NT2/D1 (cell line): ENCODE results near the gene SRPK2.
"Not testable (repeated sequence)": the region's sequence is repeated elsewhere in the genome, so short reads cannot be mapped to it uniquely, and the experiment has no call there.

Experiments
- DNase-seq: peaks from one replicate; pipeline ENCODE4 v3.0.0-alpha.2; 2011; ENCODE audit warnings: low read depth, low spot score
- H3K27me3 ChIP-seq: 2 replicates; pipeline ENCODE4 v1.6.0; 2011; ENCODE audit warnings: mild to moderate bottlenecking; ENCODE audit not compliant: insufficient read length, insufficient read depth
- H3K36me3 ChIP-seq: 2 replicates; pipeline ENCODE4 v1.6.1; 2011; ENCODE audit warnings: mild to moderate bottlenecking, low read length, mixed read lengths; ENCODE audit not compliant: insufficient read depth, insufficient read length
- H3K4me1 ChIP-seq: 2 replicates; pipeline ENCODE4 v1.5.1; 2011; ENCODE audit not compliant: insufficient read depth, insufficient read length
- H3K4me3 ChIP-seq: 2 replicates; pipeline ENCODE4 v1.5.1; 2011; ENCODE audit warnings: low read depth; ENCODE audit not compliant: insufficient read length
- H3K9ac ChIP-seq: 2 replicates; pipeline ENCODE4 v1.6.0; 2011; ENCODE audit warnings: low read depth; ENCODE audit not compliant: insufficient read length
- H3K9me3 ChIP-seq: 2 replicates; pipeline ENCODE4 v1.5.1; 2011; ENCODE audit warnings: mild to moderate bottlenecking, low read length; ENCODE audit not compliant: insufficient read depth
- SUZ12 ChIP-seq: IDR thresholded peaks from 2 replicates; pipeline ENCODE4 v1.6.1; 2011; ENCODE audit not compliant: insufficient read length, insufficient read depth; ENCODE audit errors: extremely low read depth
- YY1 ChIP-seq: IDR thresholded peaks from 2 replicates; pipeline ENCODE4 v1.6.1; 2011; ENCODE audit not compliant: insufficient read length, insufficient read depth
- ZNF274 ChIP-seq: IDR thresholded peaks from 2 replicates; pipeline ENCODE4 v1.6.1; 2011; ENCODE audit warnings: mild to moderate bottlenecking, low read depth, low read length

The SRPK2 gene

DNA sequence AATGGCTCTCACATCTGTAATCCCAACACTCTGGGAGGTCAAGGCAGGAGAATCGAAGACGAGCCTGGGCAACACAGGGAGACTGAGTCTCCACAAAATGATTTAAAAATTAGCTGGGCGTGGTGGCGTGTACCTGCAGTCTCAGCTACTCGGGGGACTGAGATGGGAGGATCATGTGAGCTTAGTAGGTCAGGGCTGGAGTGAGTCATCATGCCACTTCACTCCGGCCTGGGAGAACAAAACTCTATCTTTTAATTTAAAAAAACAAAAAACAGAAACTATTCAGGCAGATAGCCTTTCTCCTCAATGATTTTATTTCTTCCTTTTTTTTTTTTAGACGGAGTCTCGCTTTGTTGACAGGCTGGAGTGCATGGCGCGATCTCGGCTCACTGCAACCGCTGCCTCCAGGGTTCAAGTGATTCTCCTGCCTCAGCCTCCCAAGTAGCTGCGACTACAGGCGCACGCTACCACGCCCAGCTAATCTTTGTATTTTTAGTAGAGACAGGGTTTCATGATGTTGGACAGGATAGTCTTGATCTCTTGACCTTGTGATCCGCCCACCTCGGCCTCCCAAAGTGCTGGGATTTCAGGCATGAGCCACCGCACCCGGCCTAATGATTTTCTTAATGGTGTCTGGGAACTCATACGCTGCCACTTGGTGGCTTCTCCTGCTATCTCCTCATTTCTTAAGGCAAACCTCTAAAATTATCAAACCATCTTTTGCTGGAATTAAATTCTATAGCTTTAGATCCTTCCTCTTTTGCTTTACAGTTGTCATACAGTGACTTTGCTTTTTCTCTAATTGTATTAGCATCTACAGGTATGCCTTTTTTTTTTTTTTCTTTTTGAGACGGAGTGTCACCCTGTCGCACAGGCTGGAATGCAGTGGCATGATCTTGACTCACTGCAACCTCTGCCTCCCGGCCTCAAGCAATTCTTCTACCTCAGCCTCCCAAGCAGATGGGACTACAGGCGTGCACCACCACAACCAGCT, 22.9 kb downstream of the SRPK2 start:
- Histone ChIP-seq H3K9ac (no peak overlapping the region), H3K9me3 (no peaks in the 10 kb centered on the region), H3K4me3 (no peak overlapping the region), H3K36me3 (no peaks in the 10 kb centered on the region), H3K4me1 (peaks cover 2% of the 10 kb centered on the region), H3K27me3 (no peaks in the 10 kb centered on the region)
- no peak for TF ChIP-seq SUZ12
- DNase-seq = no peak

DNA sequence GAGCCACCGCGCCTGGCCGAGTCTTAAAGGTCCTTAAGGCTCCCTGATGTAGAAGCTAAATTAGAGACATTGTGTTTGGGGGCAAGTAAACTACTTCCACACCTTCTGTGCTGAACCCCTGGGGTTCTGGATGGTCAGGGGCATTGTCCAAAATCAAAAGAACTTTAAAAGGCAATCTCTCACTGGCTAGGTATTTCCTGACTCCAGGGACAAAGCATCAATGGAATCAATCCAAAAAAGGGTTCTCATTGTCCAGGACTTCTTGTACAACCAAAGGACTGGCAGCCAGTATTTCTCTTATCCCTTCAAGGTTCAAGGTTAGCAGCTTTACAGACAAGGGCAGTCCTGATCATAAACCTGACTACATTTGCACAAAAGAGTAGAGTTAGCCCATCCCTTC, 24.0 kb downstream of the SRPK2 start:
- H3K4me1 ChIP-seq = no peaks in the 10 kb centered on the region

DNA sequence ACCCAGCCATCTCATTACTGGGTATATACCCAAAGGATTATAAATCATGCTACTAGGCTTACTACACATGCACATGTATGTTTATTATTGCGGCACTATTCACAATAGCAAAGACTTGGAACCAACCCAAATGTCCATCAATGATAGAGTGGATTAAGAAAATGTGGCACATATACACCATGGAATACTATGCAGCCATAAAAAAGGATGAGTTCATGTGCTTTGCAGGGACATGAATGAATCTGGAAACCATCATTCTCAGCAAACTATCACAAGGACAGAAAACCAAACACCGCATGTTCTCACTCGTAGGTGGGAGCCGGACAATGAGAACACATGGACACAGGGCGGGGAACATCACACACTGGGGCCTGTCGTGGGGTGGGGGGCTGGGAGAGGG, 25.1 kb downstream of the SRPK2 start:
- H3K9ac ChIP-seq, H3K4me1 ChIP-seq, H3K36me3 ChIP-seq, H3K9me3 ChIP-seq, DNase-seq, H3K27me3 ChIP-seq, H3K4me3 ChIP-seq: not testable (repeated sequence)

More for the DNA sequence above, 24.0 kb downstream of the SRPK2 start:
- DNase-seq = no peak
- no peak overlapping the region for H3K9ac ChIP-seq
- H3K27me3 ChIP-seq = no peaks in the 10 kb centered on the region
- TF ChIP-seq SUZ12 (no peak), ZNF274 (no peak), YY1 (no peak)
- H3K4me3 ChIP-seq = no peak overlapping the region
- H3K36me3 ChIP-seq = no peaks in the 10 kb centered on the region
- no peaks in the 10 kb centered on the region for H3K9me3 ChIP-seq

DNA sequence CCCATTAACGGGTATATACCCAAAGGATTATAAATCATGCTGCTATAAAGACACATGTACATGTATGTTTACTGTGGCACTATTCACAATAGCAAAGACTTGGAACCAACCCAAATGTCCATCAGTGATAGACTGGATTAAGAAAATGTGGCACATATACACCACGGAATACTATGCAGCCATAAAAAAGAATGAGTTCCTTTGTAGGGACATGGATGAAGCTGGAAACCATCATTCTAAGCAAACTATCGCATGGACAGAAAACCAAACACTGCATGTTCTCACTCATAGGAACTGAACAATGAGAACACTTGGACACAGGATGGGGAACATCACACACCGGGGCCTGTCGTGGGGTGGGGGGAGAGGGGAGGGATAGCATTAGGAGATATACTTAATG, 26.0 kb downstream of the SRPK2 start:
- H3K9me3 ChIP-seq, H3K27me3 ChIP-seq, DNase-seq, H3K4me3 ChIP-seq, H3K36me3 ChIP-seq, H3K4me1 ChIP-seq, H3K9ac ChIP-seq: not testable (repeated sequence)

DNA sequence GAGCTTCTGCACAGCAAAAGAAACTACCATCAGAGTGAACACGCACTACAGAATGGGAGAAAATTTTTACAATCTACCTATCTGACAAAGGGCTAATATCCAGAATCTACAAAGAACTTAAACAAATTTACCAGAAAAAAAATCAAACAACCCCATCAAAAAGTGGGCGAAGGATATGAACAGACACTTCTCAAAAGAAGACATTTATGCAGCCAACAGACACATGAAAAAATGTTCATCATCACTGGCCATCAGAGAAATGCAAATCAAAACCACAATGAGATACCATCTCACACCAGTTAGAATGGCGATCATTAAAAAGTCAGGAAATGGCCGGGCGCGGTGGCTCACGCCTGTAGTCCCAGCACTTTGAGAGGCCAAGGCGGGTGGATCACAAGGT, 26.7 kb downstream of the SRPK2 start:
- not testable (repeated sequence) for H3K27me3 ChIP-seq, H3K9ac ChIP-seq, H3K36me3 ChIP-seq, H3K4me3 ChIP-seq, H3K9me3 ChIP-seq, H3K4me1 ChIP-seq, DNase-seq

DNA sequence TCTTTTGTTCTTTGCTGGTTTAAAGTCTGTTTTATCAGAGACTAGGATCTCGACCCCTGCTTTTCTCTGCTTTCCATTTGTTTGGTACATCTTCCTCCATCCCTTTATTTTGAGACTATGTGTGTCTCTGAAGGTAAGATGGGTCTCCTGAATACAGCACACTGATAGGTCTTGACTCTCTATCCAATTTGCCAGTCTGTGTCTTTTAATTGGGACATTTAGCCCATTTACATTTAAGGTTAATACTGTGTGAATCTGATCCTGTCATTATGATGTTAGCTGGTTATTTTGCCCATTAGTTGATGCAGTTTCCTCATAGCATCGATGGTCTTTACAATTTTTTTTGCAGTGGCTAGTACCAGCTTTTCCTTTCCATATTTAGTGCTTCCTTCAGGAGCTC, 28.6 kb downstream of the SRPK2 start:
- not testable (repeated sequence) for H3K9me3 ChIP-seq, H3K4me1 ChIP-seq

DNA sequence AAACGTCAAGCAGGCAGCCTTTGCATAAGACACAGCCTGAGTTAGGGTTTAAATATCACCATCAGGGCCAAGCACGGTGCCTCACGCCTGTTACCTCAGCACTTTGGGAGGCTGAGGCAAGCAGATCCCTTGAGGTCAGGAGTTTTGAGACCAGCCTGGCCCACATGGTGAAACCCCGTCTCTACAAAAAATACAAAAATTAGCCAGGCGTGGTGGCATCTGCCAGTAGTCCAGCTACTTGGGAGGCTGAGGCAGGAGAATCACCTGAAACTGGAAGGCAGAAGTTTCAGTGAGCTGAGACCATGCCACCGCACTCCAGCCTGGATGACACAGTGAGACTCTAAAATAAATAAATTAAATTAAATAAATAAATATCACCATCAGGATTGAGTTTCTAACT, 33.0 kb downstream of the SRPK2 start:
- H3K36me3 ChIP-seq = no peaks in the 10 kb centered on the region
- no peaks in the 10 kb centered on the region for H3K9me3 ChIP-seq
- no peaks in the 10 kb centered on the region for H3K27me3 ChIP-seq
- no peaks in the 10 kb centered on the region for H3K4me1 ChIP-seq
- TF ChIP-seq SUZ12 (no peak), ZNF274 (no peak), YY1 (no peak)
- H3K4me3 ChIP-seq = no peak overlapping the region
- no peak for DNase-seq
- H3K9ac ChIP-seq = no peak overlapping the region

More for the DNA sequence above, 28.6 kb downstream of the SRPK2 start:
- not testable (repeated sequence) for H3K36me3 ChIP-seq, DNase-seq, H3K9ac ChIP-seq, H3K4me3 ChIP-seq, H3K27me3 ChIP-seq

DNA sequence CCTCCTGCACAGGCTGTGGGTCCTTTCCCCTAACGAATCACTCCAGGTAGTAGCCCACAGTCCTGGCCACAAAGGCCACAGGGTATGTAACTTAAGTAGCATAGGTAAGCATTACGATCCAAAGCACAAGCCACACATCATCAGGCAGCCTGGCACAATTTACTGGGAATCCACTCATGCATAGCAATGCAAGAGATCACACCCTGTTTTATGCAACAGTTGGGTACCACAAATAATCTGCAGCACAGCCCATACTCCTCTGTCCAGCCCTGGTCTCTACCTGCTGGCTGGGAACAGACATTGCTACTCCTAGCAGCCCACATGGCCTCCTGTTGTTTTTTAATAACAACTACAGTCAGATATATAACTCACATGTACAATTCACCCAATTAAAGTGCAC, 34.3 kb downstream of the SRPK2 start:
- no peak for DNase-seq
- Histone ChIP-seq H3K9me3 (no peaks in the 10 kb centered on the region), H3K9ac (no peak overlapping the region), H3K4me1 (no peaks in the 10 kb centered on the region), H3K36me3 (no peaks in the 10 kb centered on the region), H3K4me3 (no peak overlapping the region), H3K27me3 (no peaks in the 10 kb centered on the region)
- TF ChIP-seq ZNF274 (no peak), SUZ12 (no peak)
